ENCODE results near the gene MAST4. TPM values are rescaled to one million over a fixed set of nuclear protein-coding genes. Genes with fewer than 3 reads are reported as not detected.

The MAST4 gene
- total RNA-seq, 5 donors from 2014 or later (not counting 1 experiment from before 2014, with no cell fraction given), result 26.1 to 35.5 (median 32.0) TPM

DNA sequence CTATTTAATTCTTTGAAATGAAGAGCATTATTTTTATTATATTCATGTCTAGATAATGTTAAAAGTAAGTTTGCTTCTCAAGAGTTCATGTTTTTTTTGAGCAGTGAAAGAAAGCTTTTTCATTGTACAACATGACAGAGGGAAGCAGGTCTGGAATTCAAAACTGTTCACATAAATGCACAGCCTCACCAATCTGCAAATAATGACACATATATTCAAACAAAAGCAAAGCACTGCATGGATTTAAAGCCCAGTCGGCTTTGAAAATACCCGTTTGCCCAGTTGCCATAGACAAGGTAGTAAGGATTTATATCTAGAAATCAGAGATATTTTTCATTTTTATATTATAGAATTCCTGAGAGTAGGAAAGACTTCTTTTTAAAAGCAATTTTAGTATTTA lies 398.6 kb downstream of the MAST4 start:
- POLR2A ChIA-PET, result interaction anchor here in 1 of 2 donors (0.5 kb wide), 1 partner anchor 12 kb away, joined by 3 read pairs; no protein-coding TSS in a partner anchor

GRCh38 chr5:67000794-67001475 lies 404.7 kb downstream of the MAST4 start:
- no peak for ATAC-seq (replicated peaks in 1 of 4)
- no peaks in the 10 kb centered on the region for H3K36me3 ChIP-seq (ENCODE audit: control insufficient read depth in 2 of 2, extremely low read depth in 1 of 2, insufficient read depth in 1 of 2, low read length in 1 of 2)
- no CpG with 5 or more reads among the region's 3 CpGs for WGBS (ENCODE audit: insufficient coverage)
- no peak overlapping the region for H3K27ac Mint-ChIP-seq
- no peak overlapping the region for H3K4me3 Mint-ChIP-seq
- no peaks in the 10 kb centered on the region for H3K9me3 Mint-ChIP-seq
- no peak for DNase-seq
- no peak overlapping the region for H3K27ac ChIP-seq (ENCODE audit: low read length)
- POLR2A ChIA-PET, result interaction anchor here in 1 of 2 donors (0.7 kb wide), 1 partner anchor 188 kb away, joined by 3 read pairs; no protein-coding TSS in a partner anchor
- CTCF ChIA-PET, result interaction anchor here in 1 of 2 donors (1.1 kb wide), 1 partner anchor 13 kb away, joined by 3 read pairs; no protein-coding TSS in a partner anchor
- no peaks in the 10 kb centered on the region for H3K9me3 ChIP-seq
- H3K36me3 Mint-ChIP-seq, result no peaks in the 10 kb centered on the region
- no peak overlapping the region for H3K4me3 ChIP-seq (ENCODE audit: control insufficient read depth in 1 of 2, extremely low read depth in 1 of 2, low read length in 1 of 2)
- H3K27me3 Mint-ChIP-seq, result no peaks in the 10 kb centered on the region
- H3K4me1 Mint-ChIP-seq, result peaks cover 17 to 23% (median 23%) of the 10 kb centered on the region in 3 donors
- H3K27me3 ChIP-seq (replicated peaks in 1 of 2; ENCODE audit: control insufficient read depth in 2 of 2, extremely low read depth in 1 of 2, insufficient read depth in 2 of 2, low read length in 1 of 2), result no peaks in the 10 kb centered on the region
- peaks cover 4 to 12% of the 10 kb centered on the region in 2 experiments for H3K4me1 ChIP-seq (ENCODE audit: control insufficient read depth in 1 of 2, extremely low read depth in 1 of 2, insufficient read depth in 2 of 2, low read length in 2 of 2)

More for the DNA sequence above, 398.6 kb downstream of the MAST4 start:
- Mint-ChIP-seq H3K4me1 (no peaks in the 10 kb centered on the region), H3K36me3 (no peaks in the 10 kb centered on the region), H3K27me3 (no peaks in the 10 kb centered on the region), H3K27ac (no peak overlapping the region), H3K9me3 (no peaks in the 10 kb centered on the region), H3K4me3 (no peak overlapping the region)
- ATAC-seq (replicated peaks in 1 of 4), result no peak
- Histone ChIP-seq H3K4me1 (ENCODE audit: control insufficient read depth in 1 of 2, extremely low read depth in 1 of 2, insufficient read depth in 2 of 2, low read length in 2 of 2) (no peaks in the 10 kb centered on the region), H3K36me3 (ENCODE audit: control insufficient read depth in 2 of 2, extremely low read depth in 1 of 2, insufficient read depth in 1 of 2, low read length in 1 of 2) (no peaks in the 10 kb centered on the region), H3K27me3 (replicated peaks in 1 of 2; ENCODE audit: control insufficient read depth in 2 of 2, extremely low read depth in 1 of 2, insufficient read depth in 2 of 2, low read length in 1 of 2) (no peaks in the 10 kb centered on the region), H3K9me3 (no peaks in the 10 kb centered on the region), H3K27ac (ENCODE audit: low read length) (no peak overlapping the region), H3K4me3 (ENCODE audit: control insufficient read depth in 1 of 2, extremely low read depth in 1 of 2, low read length in 1 of 2) (no peak overlapping the region)
- CTCF ChIA-PET, result no interaction called here
- DNase-seq, result no peak
- WGBS (ENCODE audit: insufficient coverage), result no CpG with 5 or more reads among the region's 2 CpGs

DNA sequence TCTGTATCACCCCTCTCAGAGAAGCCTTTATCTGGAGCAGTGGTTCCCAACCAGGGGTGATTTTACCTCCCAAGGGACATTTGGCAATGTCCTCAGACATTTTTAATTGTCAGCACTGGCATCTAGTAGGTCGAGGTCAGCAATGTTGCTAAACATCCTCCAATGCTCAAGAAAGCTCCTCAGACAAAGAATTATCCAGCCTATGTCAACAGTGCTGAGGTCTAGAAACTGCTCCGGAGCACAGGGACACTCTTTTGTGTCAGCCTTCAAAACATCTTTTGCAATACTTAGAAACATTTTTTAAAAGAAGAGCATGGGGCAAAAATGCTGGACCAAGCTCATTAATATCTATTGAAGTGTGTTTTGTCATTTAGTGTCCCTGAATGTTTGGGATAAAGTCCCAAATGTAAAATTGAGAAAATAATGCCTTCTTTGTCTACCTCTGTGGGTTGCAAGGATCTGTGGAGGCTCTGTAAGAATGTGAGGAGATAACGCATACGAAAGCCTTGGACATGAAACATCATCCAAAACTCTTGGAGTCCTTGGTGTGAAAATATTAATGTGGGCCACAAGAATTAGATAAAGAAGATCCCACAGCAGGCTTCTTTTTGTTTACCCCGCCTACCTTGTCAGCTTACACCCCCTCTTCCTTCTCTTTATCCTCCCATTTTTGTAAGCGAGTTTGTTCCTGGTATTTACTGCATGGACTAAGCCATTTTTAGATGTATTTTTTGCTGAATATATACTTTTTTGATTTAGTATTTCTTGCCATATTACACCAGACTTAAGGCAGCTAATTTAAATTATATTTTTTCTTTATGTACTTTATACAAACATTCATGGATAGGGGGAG lies 406.9 kb downstream of the MAST4 start:
- Mint-ChIP-seq H3K36me3 (peaks cover 2% of the 10 kb centered on the region), H3K4me1 (peaks cover 37 to 45% (median 44%) of the 10 kb centered on the region in 3 donors), H3K27me3 (no peaks in the 10 kb centered on the region), H3K27ac (peak overlapping the region; percentile 28 to 83), H3K4me3 (peak overlapping the region; percentile 81 to 98 (median 81)), H3K9me3 (no peaks in the 10 kb centered on the region)
- Histone ChIP-seq H3K27me3 (replicated peaks in 1 of 2; ENCODE audit: control insufficient read depth in 2 of 2, extremely low read depth in 1 of 2, insufficient read depth in 2 of 2, low read length in 1 of 2) (no peaks in the 10 kb centered on the region), H3K9me3 (no peaks in the 10 kb centered on the region), H3K27ac (ENCODE audit: low read length) (peak overlapping the region; percentile 71), H3K4me1 (ENCODE audit: control insufficient read depth in 1 of 2, extremely low read depth in 1 of 2, insufficient read depth in 2 of 2, low read length in 2 of 2) (peaks cover 17 to 18% of the 10 kb centered on the region in 2 experiments), H3K4me3 (ENCODE audit: control insufficient read depth in 1 of 2, extremely low read depth in 1 of 2, low read length in 1 of 2) (peak overlapping the region in 1 of 2 donors; percentile 72), H3K36me3 (ENCODE audit: control insufficient read depth in 2 of 2, extremely low read depth in 1 of 2, insufficient read depth in 1 of 2, low read length in 1 of 2) (no peaks in the 10 kb centered on the region)
- DNase-seq (no peak), ATAC-seq (replicated peaks in 1 of 4) (no peak)
- ChIA-PET POLR2A (interaction anchor here in 1 of 2 donors (0.6 kb wide), 1 partner anchor 1438 kb away, joined by 3 read pairs; no protein-coding TSS in a partner anchor), CTCF (interaction anchor here in 1 of 2 donors (0.7 to 0.9 kb wide), 2 partner anchors 11 to 14 kb away, joined by 3 read pairs; no protein-coding TSS in a partner anchor)
- WGBS (ENCODE audit: insufficient coverage), result 60% methylated on average over 1 of the region's 6 CpGs

- H3K36me3 Mint-ChIP-seq, result peaks cover 2% of the 10 kb centered on the region
- no peaks in the 10 kb centered on the region for H3K27me3 Mint-ChIP-seq
- H3K36me3 ChIP-seq (ENCODE audit: control insufficient read depth in 2 of 2, extremely low read depth in 1 of 2, insufficient read depth in 1 of 2, low read length in 1 of 2), result no peaks in the 10 kb centered on the region
- peak overlapping the region; percentile 74 to 83 for H3K27ac Mint-ChIP-seq
- peak overlapping the region; percentile 81 to 98 (median 81) for H3K4me3 Mint-ChIP-seq
- no peaks in the 10 kb centered on the region for H3K9me3 ChIP-seq
- 8% methylated on average over 3 of the region's 4 CpGs for WGBS (ENCODE audit: insufficient coverage)
- peaks cover 43 to 50% (median 50%) of the 10 kb centered on the region in 3 donors for H3K4me1 Mint-ChIP-seq
- ChIA-PET CTCF (interaction anchor here in 1 of 2 donors (0.7 kb wide), 1 partner anchor 11 kb away, joined by 3 read pairs; no protein-coding TSS in a partner anchor), POLR2A (no interaction called here)
- ATAC-seq (replicated peaks in 1 of 4) (no peak), DNase-seq (no peak)
- peak overlapping the region; percentile 72 to 85 for H3K4me3 ChIP-seq (ENCODE audit: control insufficient read depth in 1 of 2, extremely low read depth in 1 of 2, low read length in 1 of 2)
- H3K27me3 ChIP-seq (replicated peaks in 1 of 2; ENCODE audit: control insufficient read depth in 2 of 2, extremely low read depth in 1 of 2, insufficient read depth in 2 of 2, low read length in 1 of 2), result no peaks in the 10 kb centered on the region
- peak overlapping the region; percentile 71 for H3K27ac ChIP-seq (ENCODE audit: low read length)
- peaks cover 17 to 18% of the 10 kb centered on the region in 2 experiments for H3K4me1 ChIP-seq (ENCODE audit: control insufficient read depth in 1 of 2, extremely low read depth in 1 of 2, insufficient read depth in 2 of 2, low read length in 2 of 2)
- no peaks in the 10 kb centered on the region for H3K9me3 Mint-ChIP-seq
These were observed 407.4 kb downstream of the MAST4 start for GRCh38 chr5:67003685-67003934.

DNA sequence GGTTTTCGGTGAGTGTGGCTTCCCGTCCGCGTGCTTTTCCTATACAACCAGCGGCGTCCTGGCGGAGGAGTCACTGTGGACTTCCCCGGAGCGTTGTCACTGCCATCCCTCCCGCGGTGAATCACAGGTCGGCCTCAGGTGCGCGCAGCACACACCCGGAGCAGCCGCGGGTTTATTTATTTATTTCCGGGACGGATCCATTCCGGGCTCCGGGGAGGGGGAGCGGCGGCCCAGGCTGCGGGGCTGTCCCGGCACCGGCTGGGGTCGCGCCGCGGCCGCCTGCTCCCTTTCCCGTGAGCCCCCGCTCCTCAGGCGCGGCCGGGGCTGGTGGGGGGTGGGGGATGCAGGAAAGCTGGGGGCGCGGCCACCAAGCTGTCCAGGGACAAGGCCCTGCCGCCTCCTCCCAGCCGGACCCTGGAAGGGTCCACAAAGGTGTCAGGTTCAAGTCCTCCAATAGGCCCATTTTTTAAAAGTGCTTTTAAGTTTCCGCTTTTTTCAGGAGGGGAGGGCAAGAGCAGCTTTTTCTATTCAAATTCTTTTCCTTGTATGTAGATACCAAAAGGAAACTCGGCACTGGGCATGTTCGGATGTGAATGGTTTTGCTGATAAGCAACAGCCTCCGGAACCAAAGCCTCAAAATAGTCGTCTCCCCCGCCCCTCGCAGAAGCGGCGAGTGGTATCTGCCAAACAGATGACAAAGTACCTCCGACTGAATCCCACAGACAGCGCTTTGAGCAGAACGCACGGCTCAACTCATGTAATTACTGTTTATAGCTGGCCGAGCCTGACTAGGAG lies 407.9 kb downstream of the MAST4 start:
- ChIA-PET CTCF (interaction anchor here in 1 of 2 donors (1.0 to 2.5 kb wide), 3 partner anchors 17 to 203 kb away, joined by 3 to 12 read pairs (median 5); no protein-coding TSS in a partner anchor), POLR2A (interaction anchor here in 1 of 2 donors (0.9 kb wide), 1 partner anchor 143 kb away, joined by 3 read pairs; no protein-coding TSS in a partner anchor)
- Mint-ChIP-seq H3K4me3 (peak overlapping the region; percentile 91 to 98 (median 94)), H3K27ac (peak overlapping the region; percentile 94 to 97), H3K36me3 (peaks cover 2% of the 10 kb centered on the region), H3K27me3 (no peaks in the 10 kb centered on the region), H3K4me1 (peaks cover 48 to 55% (median 55%) of the 10 kb centered on the region in 3 donors), H3K9me3 (no peaks in the 10 kb centered on the region)
- H3K4me3 ChIP-seq (ENCODE audit: control insufficient read depth in 1 of 2, extremely low read depth in 1 of 2, low read length in 1 of 2), result peak overlapping the region; percentile 72 to 85
- ATAC-seq (replicated peaks in 1 of 4) (peak; percentile 84 to 87 (median 86)), DNase-seq (peak; percentile 73 to 91 (median 85))
- H3K27ac ChIP-seq (ENCODE audit: low read length), result peak overlapping the region; percentile 81
- peaks cover 17 to 18% of the 10 kb centered on the region in 2 experiments for H3K4me1 ChIP-seq (ENCODE audit: control insufficient read depth in 1 of 2, extremely low read depth in 1 of 2, insufficient read depth in 2 of 2, low read length in 2 of 2)
- no peaks in the 10 kb centered on the region for H3K27me3 ChIP-seq (replicated peaks in 1 of 2; ENCODE audit: control insufficient read depth in 2 of 2, extremely low read depth in 1 of 2, insufficient read depth in 2 of 2, low read length in 1 of 2)
- no peaks in the 10 kb centered on the region for H3K9me3 ChIP-seq
- H3K36me3 ChIP-seq (ENCODE audit: control insufficient read depth in 2 of 2, extremely low read depth in 1 of 2, insufficient read depth in 1 of 2, low read length in 1 of 2), result no peaks in the 10 kb centered on the region
- under 1% methylated on average over 47 of the region's 54 CpGs for WGBS (ENCODE audit: insufficient coverage)
